Panc1 (cell line): ENCODE data around the gene POU3F1. TPM values are rescaled to one million over a fixed set of nuclear protein-coding genes. Genes with fewer than 3 reads are reported as not detected.

Source experiments
- ATAC-seq: fragments of 200-7000 bp; cut with Tn5 transposase; 2 replicates; pipeline ENCODE4 v1.9.1; 2020; ENCODE audit warnings: mild to moderate bottlenecking, moderate library complexity
- BruUV-seq: library from RNA; stranded (reverse); fragments of 400-500 nt; replicated peaks from 2 replicates; lab custom pipeline; 2021; lab: Mats Ljungman, UMichigan
- CTCF ChIA-PET: fragments of 300-600 bp; sonication (Branson Sonifier 250); formaldehyde crosslinking; loops from one replicate; lab custom pipeline; 2022; ENCODE audit warnings: antibody characterized with exemption; lab: Charles Lee
- POLR2A ChIA-PET: fragments of 300-600 bp; sonication (Branson Sonifier 250); formaldehyde crosslinking; loops from one replicate; lab custom pipeline; 2022; ENCODE audit warnings: antibody characterized with exemption; lab: Charles Lee
- DNase-seq: peaks from one replicate; pipeline ENCODE4 v3.0.0-alpha.2; 2010; ENCODE audit warnings: low read depth, low spot score
- H3K27ac ChIP-seq: 2 replicates; pipeline ENCODE4 v1.5.1; 2011; ENCODE audit warnings: mild to moderate bottlenecking, low read length, inconsistent platforms
- H3K27me3 ChIP-seq: fragments of 200-500 bp; sonication (Bioruptor generic); 2 replicates; pipeline ENCODE4 v1.6.0; 2014; ENCODE audit warnings: low read length, inconsistent platforms; ENCODE audit not compliant: control insufficient read depth, insufficient read depth
- H3K36me3 ChIP-seq: fragments of 200-500 bp; sonication (Bioruptor generic); 2 replicates; pipeline ENCODE4 v1.5.1; 2014; ENCODE audit warnings: inconsistent platforms, mild to moderate bottlenecking, low read length, moderate library complexity; ENCODE audit not compliant: control insufficient read depth, insufficient read depth
- H3K4me1 ChIP-seq: 2 replicates; pipeline ENCODE4 v1.5.1; 2011; ENCODE audit warnings: inconsistent platforms, mild to moderate bottlenecking, low read length, moderate library complexity; ENCODE audit not compliant: control insufficient read depth, insufficient read depth
- H3K4me3 ChIP-seq, 2 experiments: 2 replicates each; pipeline ENCODE4 v1.5.1; 2011 to 2012; ENCODE audit warnings: low read depth in 2 of 2, low read length in 2 of 2, mild to moderate bottlenecking in 2 of 2, inconsistent platforms in 1 of 2, moderate library complexity in 1 of 2
- H3K9me3 ChIP-seq: fragments of 200-500 bp; sonication (Bioruptor generic); 2 replicates; pipeline ENCODE4 v1.5.1; 2014; ENCODE audit warnings: low read depth, mild to moderate bottlenecking, inconsistent platforms, low read length, moderate library complexity; ENCODE audit not compliant: control insufficient read depth, insufficient read depth
- CTCF ChIP-seq: fragments of 450-650 bp; IDR thresholded peaks from 2 replicates; pipeline ENCODE4 v1.5.1; 2017; ENCODE audit warnings: mild to moderate bottlenecking
- POLR2AphosphoS5 ChIP-seq: IDR thresholded peaks from 2 replicates; pipeline ENCODE4 v1.6.1; 2012; ENCODE audit warnings: mild to moderate bottlenecking, low read depth, low read length, moderate library complexity
- REST ChIP-seq, 2 experiments: IDR thresholded peaks; 2 replicates each; pipeline ENCODE4 v1.6.1; 2011 to 2012; ENCODE audit warnings: low read depth in 2 of 2, control low read depth in 1 of 2, low read length in 1 of 2, mild to moderate bottlenecking in 1 of 2, moderate library complexity in 1 of 2; ENCODE audit not compliant: insufficient read depth in 1 of 2
- SIN3A ChIP-seq: IDR thresholded peaks from 2 replicates; pipeline ENCODE4 v1.6.1; 2012; ENCODE audit warnings: low read depth, mild to moderate bottlenecking, low read length, moderate library complexity, borderline replicate concordance; ENCODE audit not compliant: insufficient read depth
- TCF7L2 ChIP-seq: IDR thresholded peaks from 2 replicates; pipeline ENCODE4 v1.6.1; 2011; ENCODE audit warnings: mild to moderate bottlenecking, low read depth, low read length, inconsistent platforms
- in situ Hi-C: cut with HindIII; loops from 2 replicates; pipeline ENCODE4 v1.10.0; 2016; ENCODE audit warnings: low sequenced_read_pairs, low pct_unique_long_range_greater_than_20kb
- intact Hi-C: fragments of 100-400 bp; cut with micrococcal nuclease; formaldehyde crosslinking; loops from one replicate; pipeline ENCODE4 v1.10.0; 2022; ENCODE audit not compliant: unreplicated experiment
- total RNA-seq: library from RNA; stranded (reverse); gene quantifications from one replicate; pipeline ENCODE4 v1.2.1, GENCODE V29; 2021; ENCODE audit not compliant: unreplicated experiment

The POU3F1 gene
- total RNA-seq, 1 experiment from 2014 or later: 0.08 TPM

- no peaks in the 10 kb centered on the region for H3K27me3 ChIP-seq
- H3K9me3 ChIP-seq: no peaks in the 10 kb centered on the region
- intact Hi-C loops: no loop called here
- no peak for ATAC-seq
- H3K36me3 ChIP-seq: no peaks in the 10 kb centered on the region
- no peak for TF ChIP-seq TCF7L2
- TF ChIP-seq POLR2AphosphoS5: no peak
- TF ChIP-seq REST (IDR thresholded peaks at IDR 0.05; ENCODE audit: insufficient read depth in 1 of 2, low read depth in 2 of 2, low read length in 1 of 2): no peak
- TF ChIP-seq SIN3A: no peak
- no peak for TF ChIP-seq CTCF
- no peaks in the 10 kb centered on the region for H3K4me1 ChIP-seq
- H3K4me3 ChIP-seq: no peak overlapping the region
- ChIA-PET POLR2A (no interaction called here), CTCF (interaction anchor here (1.1 kb wide), 1 partner anchor 16 kb away, joined by 3 read pairs; no protein-coding TSS in a partner anchor)
- no TSS peak for BruUV-seq
- H3K27ac ChIP-seq: no peak overlapping the region
- DNase-seq: no peak
- in situ Hi-C loops: no loop called here
Observed at GRCh38 chr1:38055965-38056364, 9.4 kb upstream of the POU3F1 start.

- ChIA-PET POLR2A (no interaction called here), CTCF (interaction anchor here (0.5 kb wide), 1 partner anchor 901 kb away, joined by 5 read pairs; no protein-coding TSS in a partner anchor)
- TF ChIP-seq CTCF (no peak), SIN3A (no peak), TCF7L2 (no peak), POLR2AphosphoS5 (no peak), REST (IDR thresholded peaks at IDR 0.05; ENCODE audit: insufficient read depth in 1 of 2, low read depth in 2 of 2, low read length in 1 of 2) (no peak)
Observed at GRCh38 chr1:38055398-38055797, 8.8 kb upstream of the POU3F1 start.

More at GRCh38 chr1:38055398-38055797, 8.8 kb upstream of the POU3F1 start:
- no peak overlapping the region for H3K27ac ChIP-seq
- in situ Hi-C loops: no loop called here
- intact Hi-C loops: no loop called here
- ATAC-seq (no peak), DNase-seq (no peak)
- H3K4me3 ChIP-seq: no peak overlapping the region
- no peaks in the 10 kb centered on the region for H3K36me3 ChIP-seq
- H3K4me1 ChIP-seq: no peaks in the 10 kb centered on the region
- H3K9me3 ChIP-seq: no peaks in the 10 kb centered on the region
- no peaks in the 10 kb centered on the region for H3K27me3 ChIP-seq
- no TSS peak for BruUV-seq
